IMR-90 (cell line): ENCODE data around the gene CAMKMT. TPM values are rescaled to one million over a fixed set of nuclear protein-coding genes. Genes with fewer than 3 reads are reported as not detected.

Experiments used
- ATAC-seq: fragments of 200-7000 bp; cut with Tn5 transposase; 2 replicates; pipeline ENCODE4 v1.9.1; 2020; ENCODE audit warnings: low read depth, mild to moderate bottlenecking, moderate library complexity
- BruUV-seq: library from RNA; stranded (reverse); fragments of 400-500 nt; replicated peaks from 2 replicates; lab custom pipeline; 2021; lab: Mats Ljungman, UMichigan
- CTCF ChIA-PET: fragments of 300-600 bp; formaldehyde crosslinking; extraction: SDS; loops from one replicate; lab custom pipeline; 2021; ENCODE audit warnings: antibody characterized with exemption; lab: Yijun Ruan, JAX
- POLR2A ChIA-PET: fragments of 300-600 bp; sonication (Branson Sonifier 250); formaldehyde crosslinking; loops from one replicate; lab custom pipeline; 2022; ENCODE audit warnings: antibody characterized with exemption; ENCODE audit not compliant: unreplicated experiment; lab: Charles Lee
- DNase-seq: peaks from one replicate; pipeline ENCODE4 v3.0.0; 2013
- H2AFZ ChIP-seq: replicated peaks from 2 replicates; pipeline ENCODE3; 2013; ENCODE audit warnings: low read length, mild to moderate bottlenecking; ENCODE audit not compliant: poor library complexity
- H2AK5ac ChIP-seq: 2 replicates; pipeline ENCODE4 v1.6.1; 2013; ENCODE audit warnings: low read depth, low read length, inconsistent platforms
- H2AK9ac ChIP-seq: replicated peaks from 2 replicates; pipeline ENCODE3; 2013; ENCODE audit warnings: mild to moderate bottlenecking, low read depth, low read length, moderate library complexity; ENCODE audit not compliant: poor library complexity
- H2BK120ac ChIP-seq: 2 replicates; pipeline ENCODE4 v1.6.1; 2013; ENCODE audit warnings: low read depth, low read length, inconsistent platforms
- H2BK15ac ChIP-seq: 3 replicates; pipeline ENCODE4 v1.6.1; 2013; ENCODE audit warnings: low read depth, low read length, inconsistent platforms
- H2BK20ac ChIP-seq: 2 replicates; pipeline ENCODE4 v1.6.1; 2013; ENCODE audit warnings: low read depth, mild to moderate bottlenecking, inconsistent platforms, low read length, moderate library complexity
- H2BK5ac ChIP-seq: 2 replicates; pipeline ENCODE4 v1.6.1; 2013; ENCODE audit warnings: mild to moderate bottlenecking, low read depth, low read length, inconsistent platforms; ENCODE audit not compliant: poor library complexity, severe bottlenecking
- H3K14ac ChIP-seq: replicated peaks from 2 replicates; pipeline ENCODE4 v1.6.1; 2013; ENCODE audit warnings: low read depth, low read length, inconsistent platforms
- H3K18ac ChIP-seq: 2 replicates; pipeline ENCODE4 v1.6.1; 2013; ENCODE audit warnings: low read depth, low read length, control low read depth
- H3K23ac ChIP-seq: 2 replicates; pipeline ENCODE4 v1.6.1; 2013; ENCODE audit warnings: low read depth, low read length, inconsistent platforms
- H3K27ac ChIP-seq: 2 replicates; pipeline ENCODE4 v1.5.1; 2013; ENCODE audit warnings: mild to moderate bottlenecking, control low read depth, low read length; ENCODE audit not compliant: insufficient read depth
- H3K27me3 ChIP-seq: 2 replicates; pipeline ENCODE4 v1.6.1; 2013; ENCODE audit warnings: low read length; ENCODE audit not compliant: control insufficient read depth, insufficient read depth
- H3K36me3 ChIP-seq: 2 replicates; pipeline ENCODE4 v1.6.1; 2013; ENCODE audit warnings: low read length, mixed read lengths; ENCODE audit not compliant: control insufficient read depth, insufficient read depth
- H3K4ac ChIP-seq: 2 replicates; pipeline ENCODE4 v1.6.1; 2013; ENCODE audit warnings: low read depth, low read length, inconsistent platforms
- H3K4me1 ChIP-seq: 2 replicates; pipeline ENCODE4 v1.6.1; 2013; ENCODE audit warnings: low read length, mixed read lengths; ENCODE audit not compliant: control insufficient read depth, insufficient read depth
- H3K4me2 ChIP-seq: 2 replicates; pipeline ENCODE4 v1.6.1; 2013; ENCODE audit warnings: low read depth, mild to moderate bottlenecking, control low read depth, low read length, moderate library complexity
- H3K4me3 ChIP-seq: 2 replicates; pipeline ENCODE4 v1.5.1; 2013; ENCODE audit warnings: low read depth, mild to moderate bottlenecking, control low read depth, low read length, moderate library complexity; ENCODE audit not compliant: insufficient read depth
- H3K56ac ChIP-seq: 2 replicates; pipeline ENCODE4 v1.6.1; 2013; ENCODE audit warnings: low read length, inconsistent platforms; ENCODE audit not compliant: insufficient read depth; ENCODE audit errors: extremely low read depth
- H3K79me1 ChIP-seq, 2 experiments: 2 replicates each; pipeline ENCODE4 v1.6.1; 2013; ENCODE audit warnings: low read length in 2 of 2, inconsistent platforms in 1 of 2, low read depth in 1 of 2
- H3K9ac ChIP-seq: 2 replicates; pipeline ENCODE4 v1.6.1; 2013; ENCODE audit warnings: low read depth, low read length, control low read depth
- H3K9me1 ChIP-seq: 2 replicates; pipeline ENCODE4 v1.6.1; 2013; ENCODE audit warnings: low read length, inconsistent platforms; ENCODE audit not compliant: insufficient read depth
- H3K9me3 ChIP-seq: 2 replicates; pipeline ENCODE4 v1.6.1; 2013; ENCODE audit warnings: low read length; ENCODE audit not compliant: control insufficient read depth, insufficient read depth
- H4K20me1 ChIP-seq: 2 replicates; pipeline ENCODE4 v1.6.1; 2013; ENCODE audit warnings: low read length, inconsistent platforms; ENCODE audit not compliant: insufficient read depth
- H4K5ac ChIP-seq: 2 replicates; pipeline ENCODE4 v1.6.1; 2013; ENCODE audit warnings: mild to moderate bottlenecking, low read depth, low read length, control low read depth
- H4K8ac ChIP-seq, 2 experiments: 2 replicates each; pipeline ENCODE4 v1.6.1; 2013; ENCODE audit warnings: low read depth in 2 of 2, low read length in 2 of 2, control low read depth in 1 of 2, inconsistent platforms in 1 of 2
- H4K91ac ChIP-seq: 2 replicates; pipeline ENCODE4 v1.6.1; 2013; ENCODE audit warnings: low read depth, low read length, inconsistent platforms; ENCODE audit not compliant: insufficient read depth
- BHLHE40 ChIP-seq: fragments of 150-350 bp; IDR thresholded peaks from 2 replicates; pipeline ENCODE4 v1.6.1; 2016; ENCODE audit warnings: mild to moderate bottlenecking, low read depth, low read length
- CEBPB ChIP-seq: IDR thresholded peaks from 2 replicates; pipeline ENCODE4 v1.6.1; 2012; ENCODE audit warnings: low read depth, low read length, improper control_type of control experiment
- CHD1 ChIP-seq: IDR thresholded peaks from 2 replicates; pipeline ENCODE4 v1.6.1; 2012; ENCODE audit warnings: low read depth, low read length, improper control_type of control experiment
- CTCF ChIP-seq: conservative IDR thresholded peaks from 2 replicates; pipeline ENCODE4 v1.5.1; 2012; ENCODE audit warnings: mild to moderate bottlenecking, low read depth, low read length, improper control_type of control experiment
- FOS ChIP-seq: fragments of 150-350 bp; IDR thresholded peaks from 2 replicates; pipeline ENCODE4 v1.6.1; 2016; ENCODE audit warnings: low read depth, low read length
- MAZ ChIP-seq: IDR thresholded peaks from 2 replicates; pipeline ENCODE4 v1.6.1; 2012; ENCODE audit warnings: low read depth, mild to moderate bottlenecking, low read length, improper control_type of control experiment, moderate library complexity, borderline replicate concordance
- MXI1 ChIP-seq: IDR thresholded peaks from 2 replicates; pipeline ENCODE4 v1.6.1; 2012; ENCODE audit warnings: low read depth, mild to moderate bottlenecking, low read length, moderate library complexity, borderline replicate concordance
- RAD21 ChIP-seq: IDR thresholded peaks from 2 replicates; pipeline ENCODE4 v1.6.1; 2012; ENCODE audit warnings: low read length, improper control_type of control experiment
- RCOR1 ChIP-seq: IDR thresholded peaks from 2 replicates; pipeline ENCODE4 v1.6.1; 2012; ENCODE audit warnings: mild to moderate bottlenecking, low read length, improper control_type of control experiment; ENCODE audit not compliant: insufficient replicate concordance
- RFX5 ChIP-seq: IDR thresholded peaks from 2 replicates; pipeline ENCODE4 v1.8.0; 2012; ENCODE audit warnings: low read depth, mild to moderate bottlenecking, low read length, moderate library complexity
- SMC3 ChIP-seq: fragments of 150-350 bp; IDR thresholded peaks from 2 replicates; pipeline ENCODE4 v1.6.1; 2016; ENCODE audit warnings: low read depth, mild to moderate bottlenecking, antibody characterized with exemption, low read length, moderate library complexity
- USF2 ChIP-seq: fragments of 150-350 bp; IDR thresholded peaks from 2 replicates; pipeline ENCODE4 v1.6.1; 2017; ENCODE audit warnings: mild to moderate bottlenecking, antibody characterized with exemption, low read length, low read depth
- WGBS, 2 experiments: methylation state at CpG; one replicate each; pipeline versions ENCODE4 v1.1.5 to v1.1.7; 2013; ENCODE audit warnings: missing lambda C conversion rate in 2 of 2; ENCODE audit not compliant: insufficient read length in 1 of 2; ENCODE audit errors: extremely low coverage in 2 of 2; 5-methylcytosine and 5-hydroxymethylcytosine counted together
- dilution Hi-C: fragments of 300-500 bp; cut with HindIII; formaldehyde crosslinking; loops from one replicate; pipeline ENCODE4 v1.14.3; 2018; ENCODE audit warnings: low sequenced_read_pairs; ENCODE audit not compliant: unreplicated experiment
- in situ Hi-C: fragments of 300-500 bp; cut with MboI; formaldehyde crosslinking; loops from 3 replicates; pipeline ENCODE4 v1.14.3; 2019; ENCODE audit warnings: low sequenced_read_pairs, inconsistent platforms, mixed read lengths
- intact Hi-C: fragments of 100-400 bp; cut with micrococcal nuclease; formaldehyde crosslinking; loops from 2 replicates; pipeline ENCODE4 v1.10.0; 2022
- polyA plus RNA-seq, 3 experiments: library from polyadenylated mRNA; depleted of rRNA; stranded (reverse); fragments of >200 nt; gene quantifications; 2 replicates each; pipeline ENCODE4 v1.2.3, GENCODE V29; 2012; ENCODE audit warnings: low replicate concordance in 1 of 3
- total RNA-seq: library from RNA; depleted of rRNA; stranded (reverse); fragments of >200 nt; gene quantifications from 2 replicates; pipeline ENCODE4 v1.2.3, GENCODE V29; 2012
- TF ChIP-seq, protein P1 (sequence below): fragments of 150-350 bp; IDR thresholded peaks from 2 replicates; pipeline ENCODE4 v1.6.1; 2016; ENCODE audit warnings: low read depth, mild to moderate bottlenecking, low read length, moderate library complexity, borderline replicate concordance

Gene CAMKMT
- total and polyA plus RNA-seq, 2 of the 4 experiments (the other 2 are of a cell fraction), result 4.4 to 6.8 TPM

- H2AFZ ChIP-seq, result no peak overlapping the region
- no peak overlapping the region for H2BK120ac ChIP-seq
- H3K4ac ChIP-seq, result no peak overlapping the region
- H3K36me3 ChIP-seq, result no peaks in the 10 kb centered on the region
- no TSS peak for BruUV-seq
- H3K4me3 ChIP-seq, result no peak overlapping the region
- H3K9me1 ChIP-seq, result no peaks in the 10 kb centered on the region
- H3K9me3 ChIP-seq, result no peaks in the 10 kb centered on the region
- no peak overlapping the region for H2AK9ac ChIP-seq
- peaks cover 2% of the 10 kb centered on the region; the same call in 1 of the 2 replicates for H3K27me3 ChIP-seq
- no peaks in the 10 kb centered on the region for H3K4me1 ChIP-seq
- H3K79me1 ChIP-seq, result no peaks in the 10 kb centered on the region
- H3K23ac ChIP-seq, result no peak overlapping the region
- no peak overlapping the region for H2BK20ac ChIP-seq
- no peak overlapping the region for H3K18ac ChIP-seq
- H4K20me1 ChIP-seq, result no peaks in the 10 kb centered on the region
- H3K56ac ChIP-seq, result no peak overlapping the region
- ChIA-PET POLR2A (no interaction called here), CTCF (no interaction called here)
- no peak overlapping the region for H4K91ac ChIP-seq
- H2BK15ac ChIP-seq, result no peak overlapping the region
- H2BK5ac ChIP-seq, result no peak overlapping the region
- H3K14ac ChIP-seq, result no peak overlapping the region
- TF ChIP-seq CEBPB (no peak), USF2 (no peak), FOS (no peak), RCOR1 (no peak), RFX5 (no peak), MXI1 (no peak), RAD21 (no peak), MAZ (no peak), BHLHE40 (no peak), SMC3 (no peak), CTCF (no peak), CHD1 (no peak)
- TF ChIP-seq, protein P1, sequence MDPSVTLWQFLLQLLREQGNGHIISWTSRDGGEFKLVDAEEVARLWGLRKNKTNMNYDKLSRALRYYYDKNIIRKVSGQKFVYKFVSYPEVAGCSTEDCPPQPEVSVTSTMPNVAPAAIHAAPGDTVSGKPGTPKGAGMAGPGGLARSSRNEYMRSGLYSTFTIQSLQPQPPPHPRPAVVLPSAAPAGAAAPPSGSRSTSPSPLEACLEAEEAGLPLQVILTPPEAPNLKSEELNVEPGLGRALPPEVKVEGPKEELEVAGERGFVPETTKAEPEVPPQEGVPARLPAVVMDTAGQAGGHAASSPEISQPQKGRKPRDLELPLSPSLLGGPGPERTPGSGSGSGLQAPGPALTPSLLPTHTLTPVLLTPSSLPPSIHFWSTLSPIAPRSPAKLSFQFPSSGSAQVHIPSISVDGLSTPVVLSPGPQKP, result no peak
- no peak overlapping the region for H4K8ac ChIP-seq
- no CpG with 5 or more reads among the region's 8 CpGs for WGBS, 2 experiments
- no peak for DNase-seq
- dilution Hi-C loops, result no loop called here
- H4K5ac ChIP-seq, result no peak overlapping the region
- in situ Hi-C loops, result no loop called here
- H3K4me2 ChIP-seq, result no peak overlapping the region
- no peak overlapping the region for H3K27ac ChIP-seq
- intact Hi-C loops, result no loop called here
- H3K9ac ChIP-seq, result no peak overlapping the region
- H2AK5ac ChIP-seq, result no peak overlapping the region
- no peak for ATAC-seq
Observed at GRCh38 chr2:44746856-44747615, 385.3 kb downstream of the CAMKMT start.
